Measurements from ENCODE around the gene HYI. TPM values are rescaled to one million over a fixed set of nuclear protein-coding genes. Genes with fewer than 3 reads are reported as not detected.

Gene HYI
- polyA plus RNA-seq, 3 donors, result 39.8 to 49.5 (median 43.6) TPM

DNA sequence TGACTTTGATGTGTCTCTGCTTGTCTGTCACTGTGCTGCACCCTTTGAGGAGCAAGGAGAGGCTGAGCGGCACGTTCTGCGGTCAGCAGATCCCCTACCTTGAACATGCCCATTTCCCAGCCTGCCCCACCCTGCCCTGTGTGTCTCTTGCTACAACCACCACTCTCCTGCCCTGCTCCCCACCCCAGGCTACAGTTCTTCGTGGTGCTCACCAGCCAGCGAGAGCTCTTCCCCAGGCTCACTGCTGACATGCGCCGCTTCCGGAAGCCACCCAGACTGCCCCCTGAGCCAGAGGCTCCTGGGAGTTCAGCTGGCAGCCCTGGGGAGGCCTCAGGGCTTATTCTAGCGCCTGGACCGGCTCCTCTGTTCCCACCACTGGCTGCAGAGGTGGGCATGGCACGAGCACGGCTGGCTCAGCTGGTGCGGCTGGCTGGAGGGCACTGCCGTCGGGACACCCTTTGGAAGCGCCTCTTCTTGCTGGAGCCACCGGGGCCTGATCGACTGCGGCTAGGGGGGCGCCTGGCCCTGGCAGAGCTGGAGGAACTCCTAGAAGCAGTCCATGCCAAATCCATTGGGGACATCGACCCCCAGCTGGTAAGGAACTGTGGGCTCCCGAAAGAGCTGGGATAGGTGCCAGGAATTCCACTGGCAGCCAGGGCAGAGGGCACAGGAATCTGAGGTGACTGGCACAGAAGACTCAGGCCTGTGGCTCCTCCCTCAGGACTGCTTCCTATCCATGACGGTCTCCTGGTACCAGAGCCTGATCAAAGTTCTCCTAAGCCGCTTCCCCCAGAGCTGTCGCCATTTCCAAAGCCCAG is 5.6 kb downstream of the HYI start:
- no peak for DNase-seq

- no peak for DNase-seq
These were observed 6.6 kb downstream of the HYI start for GRCh38 chr1:43446881-43447835.

GRCh38 chr1:43446388-43446740 is 7.4 kb downstream of the HYI start:
- no peak for DNase-seq

DNA sequence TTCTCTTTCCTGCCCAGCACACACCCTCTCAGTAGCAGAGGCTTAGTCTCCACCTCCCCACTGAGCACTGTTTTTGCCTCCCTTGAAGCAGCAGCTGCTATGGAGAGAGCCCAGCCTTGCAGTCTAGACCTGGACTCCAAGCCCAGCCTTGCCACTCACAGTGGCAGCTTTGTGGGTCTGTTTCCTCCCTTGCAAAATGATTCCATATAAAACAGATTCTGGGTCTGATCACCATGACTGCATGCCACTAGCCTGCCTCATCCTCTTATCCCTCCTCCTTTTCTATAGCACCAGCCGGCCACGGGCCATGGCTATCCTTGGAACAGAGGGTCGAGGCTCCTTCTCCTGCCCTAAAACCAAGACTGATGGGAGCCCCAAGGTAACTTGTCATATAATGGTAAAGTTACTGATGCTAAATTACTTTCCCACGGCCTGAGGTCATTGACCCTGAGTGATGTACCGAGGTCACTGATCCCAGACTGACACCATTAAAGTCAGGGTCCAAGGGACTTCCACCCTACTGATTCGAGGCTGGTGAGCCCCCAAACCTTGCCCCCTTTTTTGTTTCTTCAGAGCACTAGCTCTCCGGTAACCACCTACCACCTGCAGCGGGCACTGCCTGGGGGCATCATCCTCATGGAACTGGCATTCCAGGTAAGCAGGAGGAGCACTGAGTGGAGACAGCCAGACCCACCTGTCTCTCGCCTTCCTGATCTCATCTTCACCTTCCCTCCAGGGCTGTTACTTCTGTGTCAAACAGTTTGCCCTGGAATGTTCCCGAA is 7.9 kb downstream of the HYI start:
- no peak for DNase-seq

DNA sequence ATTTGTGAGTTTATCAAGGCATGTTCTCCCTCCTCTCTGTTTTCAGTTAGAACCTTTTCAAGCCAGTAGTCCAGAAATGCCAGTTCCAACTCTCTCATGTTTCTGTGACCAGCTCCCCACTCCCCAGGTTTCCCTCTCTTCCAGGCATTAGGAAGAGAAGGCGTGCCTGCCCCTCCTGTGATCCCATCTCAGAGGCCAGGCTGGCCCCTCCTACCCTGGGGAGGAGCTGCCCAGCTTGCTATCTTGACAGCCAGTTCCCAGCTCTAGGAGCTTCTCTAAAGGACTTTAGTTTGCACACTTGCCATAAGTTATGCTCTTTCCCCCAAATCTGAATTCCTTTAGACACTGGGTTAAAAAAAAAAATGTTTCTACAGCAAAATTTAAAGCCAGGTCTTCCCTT is 8.9 kb downstream of the HYI start:
- no peak for DNase-seq

DNA sequence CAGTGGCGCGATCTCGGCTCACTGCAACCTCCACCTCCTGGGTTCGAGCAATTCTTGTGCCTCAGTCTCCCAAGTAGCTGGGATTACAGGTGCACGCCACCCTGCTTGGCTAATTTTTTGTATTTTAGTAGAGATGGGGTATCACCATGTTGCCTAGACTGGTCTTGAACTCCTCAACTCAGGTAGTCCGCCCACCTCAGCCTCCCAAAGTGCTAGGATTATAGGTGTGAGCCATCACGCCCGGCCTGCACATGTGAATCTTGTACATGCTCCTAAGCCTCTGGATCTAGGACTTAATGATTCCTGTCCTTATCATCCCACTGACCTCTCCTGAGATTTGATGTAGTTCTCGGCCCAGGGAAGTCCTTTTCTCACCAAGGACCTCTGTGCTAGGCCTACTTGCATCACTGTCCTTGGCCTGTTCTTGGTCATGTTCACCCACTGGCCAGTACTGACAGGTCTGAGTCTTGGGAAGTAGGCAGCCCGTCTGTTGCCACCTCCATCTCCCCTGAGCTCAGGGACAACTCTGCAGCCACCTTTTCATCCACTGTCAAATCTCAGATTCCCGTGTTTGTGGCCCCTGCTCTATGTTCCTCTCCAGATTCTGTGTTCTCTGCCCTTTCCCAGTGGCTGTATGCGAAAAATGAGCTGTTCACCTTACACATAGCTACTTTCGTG is 9.4 kb downstream of the HYI start:
- no peak for DNase-seq

DNA sequence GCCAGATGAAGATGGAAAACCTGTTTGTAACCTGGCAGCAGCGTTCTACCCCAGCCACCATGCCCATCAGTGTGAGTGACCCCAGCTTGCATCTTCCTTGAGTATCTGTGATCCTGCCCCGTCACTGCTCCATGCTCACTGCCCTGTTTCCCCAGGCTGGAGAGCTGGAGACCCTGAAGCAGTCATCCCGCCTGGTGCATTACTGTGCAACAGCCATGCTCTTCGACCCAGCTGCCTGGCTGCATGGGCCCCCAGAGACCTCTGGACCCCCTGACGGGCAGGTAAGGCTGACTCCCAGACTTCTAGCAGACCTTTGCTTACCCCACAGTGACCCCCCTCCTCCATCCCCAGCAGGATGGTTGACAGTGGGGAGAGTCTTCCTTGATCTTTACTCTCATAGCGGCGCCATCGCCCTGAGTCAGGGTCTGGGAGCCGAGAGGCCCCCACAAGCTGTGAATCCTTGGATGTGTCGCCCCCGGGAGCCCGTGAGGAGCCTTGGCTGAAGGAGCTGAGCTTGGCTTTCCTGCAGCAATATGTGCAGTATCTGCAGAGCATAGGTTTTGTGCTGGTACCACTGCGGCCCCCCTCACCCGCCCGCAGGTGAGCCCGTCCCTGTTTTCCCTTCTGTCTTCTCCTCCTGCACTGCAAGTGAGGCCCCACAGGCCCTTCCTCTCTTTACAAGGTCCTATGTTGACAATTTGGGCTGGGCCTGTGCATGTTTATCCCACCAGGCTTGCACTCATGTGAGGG is 10.4 kb downstream of the HYI start:
- no peak for DNase-seq

GRCh38 chr1:43442756-43443155 is 11.0 kb downstream of the HYI start:
- no peak for DNase-seq

- DNase-seq, result no peak
These were observed 11.7 kb downstream of the HYI start for GRCh38 chr1:43441894-43442637.

DNA sequence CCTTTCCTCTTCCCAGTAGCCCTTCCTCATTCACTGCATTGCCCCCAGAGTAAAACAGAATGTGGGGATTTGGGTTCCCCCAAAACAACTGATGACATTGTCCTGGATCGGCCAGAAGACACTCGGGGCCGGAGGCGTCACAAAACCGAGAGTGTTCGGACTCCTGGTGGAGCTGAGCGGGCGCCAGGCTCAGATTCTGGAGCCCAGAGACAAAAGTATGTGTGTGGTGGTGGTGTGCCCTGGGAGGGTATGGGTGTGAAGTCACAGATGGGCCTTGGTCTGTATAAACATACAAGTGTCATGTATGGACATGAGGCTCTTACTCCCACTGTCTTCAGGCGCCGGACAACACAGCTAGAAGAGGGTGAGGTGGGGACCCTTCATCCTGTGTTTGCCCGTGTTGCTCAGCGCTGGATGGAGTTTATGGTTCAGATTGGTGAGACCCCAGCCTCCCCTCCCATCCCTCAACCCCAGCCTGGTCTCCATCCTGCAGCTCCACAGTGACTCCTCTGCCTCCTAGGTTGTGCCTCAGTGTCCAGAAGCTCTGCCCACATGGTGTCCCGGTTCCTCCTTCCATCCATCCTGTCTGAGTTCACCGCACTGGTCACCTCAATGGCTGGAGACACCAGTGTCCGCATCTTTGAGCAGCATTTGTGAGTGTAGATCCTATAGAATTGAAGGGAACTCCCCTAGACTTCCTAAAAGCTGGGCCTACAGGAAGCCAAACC is 12.4 kb downstream of the HYI start:
- no peak for DNase-seq

DNA sequence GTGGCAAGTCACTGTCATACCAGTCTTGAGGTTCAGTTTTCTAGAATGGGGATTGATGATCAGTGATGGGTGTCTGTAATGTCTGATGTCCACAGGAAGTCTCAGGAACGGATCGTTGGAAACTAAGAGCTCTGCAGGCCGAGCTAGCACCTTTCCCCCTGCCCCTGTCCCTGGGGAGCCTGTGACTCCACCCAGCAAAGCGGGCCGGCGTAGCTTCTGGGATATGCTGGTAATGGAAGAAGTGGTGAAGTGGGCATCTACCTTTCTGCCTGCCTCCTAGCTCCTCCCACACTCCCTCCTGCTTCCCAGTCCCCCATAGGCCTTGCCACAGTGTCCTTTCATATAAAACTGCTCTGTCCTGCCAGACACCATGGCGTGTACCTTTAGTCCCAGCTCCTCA is 13.4 kb downstream of the HYI start:
- no peak for DNase-seq

GRCh38 chr1:43439781-43440180 is 13.9 kb downstream of the HYI start:
- no peak for DNase-seq

DNA sequence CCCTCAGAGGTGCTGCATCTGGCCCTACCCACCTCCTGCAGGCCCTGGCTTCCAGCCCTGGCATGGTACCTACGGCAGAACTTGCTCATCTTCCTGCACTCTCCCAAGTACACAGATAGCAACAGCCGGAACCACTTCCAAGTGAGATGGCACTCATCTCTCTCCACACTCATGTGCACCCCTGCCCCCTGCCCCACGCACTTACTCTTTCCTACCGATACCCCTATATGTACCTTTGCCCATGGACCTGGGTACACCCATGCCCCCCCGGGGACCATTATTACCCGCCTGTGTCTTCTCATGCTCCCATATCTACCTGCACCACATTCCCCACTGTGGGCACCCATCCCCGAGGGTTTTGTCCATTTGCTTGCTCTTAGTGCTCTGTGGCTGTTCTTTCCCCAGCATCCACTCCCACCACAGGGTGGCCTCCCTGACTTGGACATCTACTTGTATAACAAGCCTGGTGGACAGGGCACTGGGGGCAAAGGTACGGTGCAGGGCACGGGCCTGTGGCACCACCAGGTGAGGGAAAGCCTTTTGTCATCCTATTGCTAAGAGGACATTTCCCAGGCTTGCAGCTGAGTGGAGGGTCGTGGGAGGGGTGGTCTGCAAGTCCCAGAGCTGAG is 14.7 kb downstream of the HYI start:
- no peak for DNase-seq

GRCh38 chr1:43438576-43438952 is 15.2 kb downstream of the HYI start:
- DNase-seq, result no peak

DNA sequence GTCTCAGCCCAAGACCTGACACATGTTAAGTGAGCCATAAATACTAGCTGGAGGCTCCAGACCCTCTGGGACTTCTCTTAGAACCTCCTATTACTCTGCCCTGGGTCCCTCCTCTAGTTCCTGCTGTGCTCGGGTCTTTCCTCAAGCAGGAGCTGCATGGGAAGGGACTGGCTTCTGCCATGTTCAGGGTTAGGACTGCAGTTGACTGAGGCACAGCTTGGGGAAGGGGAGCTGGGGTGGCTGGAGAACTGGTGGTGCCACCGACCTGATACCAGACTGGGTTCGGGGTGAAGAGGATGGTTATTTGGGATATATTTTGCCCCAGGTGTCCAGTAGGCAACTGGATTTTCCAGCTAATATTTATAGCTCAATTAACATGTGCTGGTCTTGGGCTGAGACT is 15.7 kb downstream of the HYI start:
- no peak for DNase-seq

GRCh38 chr1:43437031-43437973 is 16.4 kb downstream of the HYI start:
- DNase-seq, result no peak

GRCh38 chr1:43436371-43436770 is 17.4 kb downstream of the HYI start:
- no peak for DNase-seq

Data from renal pelvis (tissue), 4 donors.